HuH-7 (cell line): ENCODE data around the gene SIRT6.
A peak's percentile ranks its signal among the peaks of the same experiment; 100 is the strongest.
"Not testable (repeated sequence)": the region's sequence is repeated elsewhere in the genome, so short reads cannot be mapped to it uniquely, and the experiment has no call there.

Experiments
- DNase-seq: peaks from one replicate; pipeline ENCODE4 v3.0.0; 2011; ENCODE audit warnings: low spot score

The SIRT6 gene

GRCh38 chr19:4182084-4182810, at the start of gene SIRT6, which contains the start of gene ANKRD24:
Gene SIRT6, minus strand, starts transcription at chr19:4182563. Its CDS starts 24 bp downstream, at chr19:4182539.
Gene ANKRD24, plus strand, starts transcription at chr19:4182689. Its CDS starts 3,737 bp downstream, at chr19:4186426.
- peak; percentile 96 for DNase-seq

GRCh38 chr19:4232139-4232538, 49.8 kb upstream of the SIRT6 start:
- not testable (repeated sequence) for DNase-seq

- DNase-seq: not testable (repeated sequence)
Measured at GRCh38 chr19:4231521-4231920, 49.2 kb upstream of the SIRT6 start.

GRCh38 chr19:4230237-4230636, 47.9 kb upstream of the SIRT6 start:
- DNase-seq: not testable (repeated sequence)

- DNase-seq: no peak
Measured at GRCh38 chr19:4229179-4229931, 47.0 kb upstream of the SIRT6 start, which contains the start of gene EBI3. Gene EBI3, plus strand, starts transcription at chr19:4229523. Its CDS starts 28 bp downstream, at chr19:4229551.

DNA sequence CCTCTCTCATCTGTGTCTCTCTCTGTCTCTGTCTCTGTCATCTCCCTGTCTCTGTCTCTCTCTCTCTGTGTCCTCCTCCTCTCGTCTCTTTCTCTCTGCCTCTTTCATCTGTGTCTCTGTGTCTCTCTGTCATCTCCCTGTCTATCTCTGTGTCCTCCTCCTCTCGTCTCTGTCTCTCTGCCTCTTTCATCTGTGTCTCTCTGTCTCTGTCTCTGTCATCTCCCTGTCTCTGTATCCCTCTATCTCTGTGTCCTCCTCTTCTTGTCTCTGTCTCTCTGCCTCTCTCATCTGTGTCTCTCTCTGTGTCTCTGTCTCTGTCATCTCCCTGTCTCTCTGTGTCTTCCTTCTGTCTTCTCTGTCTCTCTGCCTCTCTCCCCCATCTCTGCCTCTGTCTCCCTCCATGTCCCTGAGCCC, 46.4 kb upstream of the SIRT6 start:
- DNase-seq: no peak

- no peak for DNase-seq
Measured at GRCh38 chr19:4227771-4228170, 45.4 kb upstream of the SIRT6 start.

DNA sequence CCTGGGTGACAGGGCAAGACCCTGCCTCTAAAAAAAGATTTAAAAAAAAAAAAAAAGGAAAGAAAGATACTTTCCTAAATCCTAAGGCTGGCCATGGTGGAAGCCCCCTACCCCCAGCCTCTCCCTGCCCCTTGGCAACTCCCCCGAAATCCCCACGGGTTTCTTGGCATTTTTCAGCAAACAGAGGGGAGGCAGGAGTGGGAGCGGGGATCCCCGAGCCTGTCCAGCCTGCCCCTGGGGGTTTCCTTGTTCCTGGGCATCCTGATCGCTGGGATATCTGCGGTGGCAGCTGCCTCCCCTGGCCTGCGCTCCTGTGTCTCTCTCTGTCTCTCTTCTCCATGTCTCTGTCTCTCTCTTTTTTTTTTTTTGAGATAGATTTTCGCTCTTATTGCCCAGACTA, 43.5 kb upstream of the SIRT6 start:
- DNase-seq: no peak

DNA sequence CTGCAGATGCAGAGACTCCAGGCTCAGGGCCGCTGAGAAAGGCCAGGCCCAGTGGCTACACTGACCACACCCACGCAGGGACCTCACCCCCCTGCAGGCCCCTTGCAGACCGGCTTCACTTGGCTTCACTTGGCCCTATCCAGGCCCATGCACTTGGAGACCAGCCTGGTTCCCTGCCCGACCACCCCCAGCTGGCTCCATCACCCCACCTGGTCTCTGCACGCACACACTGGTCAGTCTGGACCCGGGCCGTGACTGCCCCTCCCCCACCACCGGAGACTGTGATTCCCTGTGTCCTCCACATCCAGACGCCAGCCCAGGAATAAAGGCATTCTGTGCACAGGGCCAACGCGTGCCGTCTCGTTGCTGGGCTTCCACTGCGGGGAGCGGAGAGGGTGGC, 42.1 kb upstream of the SIRT6 start:
- DNase-seq: no peak

DNA sequence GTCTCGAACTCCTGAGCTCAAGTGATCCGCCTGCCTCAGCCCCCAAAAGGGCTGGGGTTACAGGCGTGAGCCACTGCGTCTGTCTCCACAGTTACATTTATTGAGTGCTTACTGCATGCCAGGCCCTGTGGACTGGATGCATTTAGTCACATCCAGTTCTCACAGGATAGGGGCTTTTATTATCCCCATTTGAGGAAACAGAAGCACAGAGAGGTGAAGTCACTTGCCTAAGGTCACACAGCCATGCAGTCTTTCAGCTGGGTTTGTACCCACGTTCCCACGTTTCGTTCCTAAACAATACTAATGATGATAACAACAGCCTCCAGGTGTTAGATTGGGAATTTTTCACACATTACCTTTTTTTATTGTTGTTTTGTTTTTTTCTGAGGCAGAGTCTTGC, 37.8 kb upstream of the SIRT6 start:
- DNase-seq: no peak

GRCh38 chr19:4218523-4218922, 36.2 kb upstream of the SIRT6 start:
- DNase-seq: not testable (repeated sequence)

DNA sequence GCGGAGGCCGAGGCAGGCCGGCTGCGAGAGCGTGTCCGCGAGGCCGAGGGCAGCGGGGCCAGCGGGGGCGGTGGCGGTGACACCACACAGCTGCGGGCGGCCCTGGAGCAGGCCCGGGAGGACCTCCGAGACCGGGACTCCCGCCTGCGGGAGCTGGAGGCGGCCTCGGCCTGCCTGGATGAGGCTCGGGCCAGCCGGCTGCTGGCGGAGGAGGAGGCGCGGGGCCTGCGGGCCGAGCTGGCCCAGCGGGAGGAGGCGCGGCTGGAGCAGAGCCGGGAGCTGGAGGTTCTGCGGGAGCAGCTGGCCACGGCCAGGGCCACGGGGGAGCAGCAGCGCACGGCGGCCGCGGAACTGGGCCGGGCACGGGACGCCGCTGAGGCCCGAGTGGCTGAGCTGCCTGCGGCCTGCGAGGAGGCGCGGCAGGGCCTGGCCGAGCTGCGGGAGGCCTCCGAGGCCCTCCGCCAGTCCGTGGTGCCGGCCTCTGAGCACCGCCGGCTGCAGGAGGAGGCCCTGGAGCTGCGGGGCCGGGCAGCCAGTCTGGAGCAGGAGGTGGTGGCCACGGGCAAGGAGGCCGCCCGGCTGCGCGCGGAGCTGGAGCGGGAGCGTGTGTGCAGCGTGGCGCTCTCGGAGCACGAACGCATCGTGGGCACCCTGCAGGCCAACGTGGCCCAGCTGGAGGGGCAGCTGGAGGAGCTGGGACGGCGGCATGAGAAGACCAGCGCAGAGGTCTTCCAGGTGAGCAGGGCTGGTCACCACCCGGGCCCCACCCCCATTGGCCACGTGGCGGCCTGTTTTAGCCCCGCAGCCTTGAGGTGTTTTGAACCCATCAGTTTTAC, 35.3 kb upstream of the SIRT6 start:
- DNase-seq: no peak

GRCh38 chr19:4216846-4217245, 34.5 kb upstream of the SIRT6 start:
- DNase-seq: no peak

GRCh38 chr19:4215807-4216206, 33.4 kb upstream of the SIRT6 start:
- DNase-seq: no peak

GRCh38 chr19:4213116-4213515, 30.8 kb upstream of the SIRT6 start:
- no peak for DNase-seq

- no peak for DNase-seq
Measured at GRCh38 chr19:4210166-4210731, 27.9 kb upstream of the SIRT6 start.

GRCh38 chr19:4208385-4209094, 26.2 kb upstream of the SIRT6 start:
- DNase-seq: peak; percentile 70

DNA sequence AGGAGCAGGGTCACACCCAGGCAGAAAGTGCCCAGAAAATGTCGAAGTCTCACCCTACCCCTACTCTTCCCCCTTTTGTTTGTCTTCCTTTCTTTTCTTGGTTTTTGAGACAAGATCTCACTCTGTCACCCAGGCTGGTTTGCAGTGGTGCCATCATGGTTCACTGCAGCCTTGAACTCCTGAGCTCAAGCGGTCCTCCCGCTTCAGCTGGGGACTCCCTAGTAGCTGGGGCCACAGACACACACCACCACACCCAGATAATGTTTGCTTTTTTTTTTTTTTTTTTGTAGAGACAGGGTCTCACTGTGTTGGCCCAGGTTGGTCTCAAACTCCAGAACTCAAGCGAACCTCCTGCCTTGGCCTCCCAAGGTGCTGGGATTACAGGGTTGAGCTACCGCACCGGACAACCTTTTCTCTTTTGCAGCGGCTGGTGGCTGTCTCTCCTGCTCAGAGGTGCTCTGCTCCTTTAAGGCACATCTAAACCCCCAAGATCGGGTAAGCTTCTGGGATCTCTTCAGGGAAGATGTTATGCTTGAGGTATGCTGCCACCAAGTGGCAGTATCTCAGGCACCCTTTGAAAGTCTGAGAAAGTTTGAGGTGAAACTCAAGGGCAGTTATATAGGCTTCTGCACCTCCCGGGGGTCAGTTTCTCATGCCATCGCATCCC, 24.6 kb upstream of the SIRT6 start:
- no peak for DNase-seq

- no peak for DNase-seq
Measured at GRCh38 chr19:4201798-4202197, 19.4 kb upstream of the SIRT6 start.

DNA sequence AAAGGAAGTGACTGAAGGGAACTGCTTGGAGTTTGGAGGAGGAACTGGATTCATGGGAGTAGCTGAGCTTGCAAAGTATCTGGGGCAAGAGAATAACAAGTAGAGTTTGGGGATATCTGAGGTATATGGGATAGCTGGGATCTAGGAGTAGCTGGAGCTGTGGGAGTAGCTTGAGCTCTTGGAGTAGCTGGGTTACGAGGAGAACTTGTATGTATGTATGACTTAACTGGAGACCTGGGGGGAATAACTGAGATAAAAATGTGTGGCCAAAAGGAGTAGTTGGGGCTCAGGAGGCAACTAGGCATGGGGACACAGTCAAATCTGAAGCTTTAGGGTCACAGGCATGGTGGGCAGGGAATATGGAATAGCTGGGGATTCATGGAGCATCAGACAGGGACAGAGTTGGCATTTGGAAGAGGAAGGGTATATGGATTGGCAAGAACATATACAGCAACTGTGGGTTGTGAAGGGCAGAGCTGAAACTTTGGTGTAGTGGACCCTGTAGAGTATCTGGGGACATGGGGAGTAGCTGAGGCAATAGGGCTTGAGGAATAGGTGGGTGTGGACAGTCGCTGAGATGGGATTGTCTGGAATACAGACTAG, 18.7 kb upstream of the SIRT6 start:
- no peak for DNase-seq
